Left kidney (tissue), 2 donors: Measurements from ENCODE around the gene TYMP. TPM values are rescaled to one million over a fixed set of nuclear protein-coding genes. Genes with fewer than 3 reads are reported as not detected.
"Not testable (repeated sequence)": the region's sequence is repeated elsewhere in the genome, so short reads cannot be mapped to it uniquely, and the experiment has no call there.

Source experiments
- DNase-seq: peaks from one replicate; pipeline ENCODE4 v3.0.0-alpha.2; 2013
- polyA plus RNA-seq: library from polyadenylated mRNA; unstranded; fragments of 120-200 nt; gene quantifications from one replicate; pipeline ENCODE4 v1.2.1, GENCODE V29; 2013; ENCODE audit not compliant: insufficient read length

The TYMP gene
- polyA plus RNA-seq, 1 donor, result 1.0 TPM

- no peak for DNase-seq
Measured at GRCh38 chr22:50523806-50524675, 5.8 kb downstream of the TYMP start.

DNA sequence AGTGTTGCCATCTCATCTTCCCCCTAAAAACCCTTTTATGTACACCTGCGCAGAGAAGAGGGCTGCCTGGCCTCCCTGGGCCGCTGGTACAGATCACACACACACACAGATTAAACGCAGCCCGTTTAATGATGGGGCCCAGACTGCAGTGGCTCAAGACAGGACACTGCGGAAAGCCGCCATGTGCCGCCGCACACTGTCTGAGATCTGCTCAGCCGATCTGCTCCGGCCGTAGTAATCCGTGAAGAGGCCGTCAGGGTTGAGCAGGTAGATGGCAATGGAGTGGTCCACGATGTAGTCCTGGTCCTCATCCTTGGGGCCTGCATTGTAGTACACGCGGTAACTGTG, 6.4 kb downstream of the TYMP start:
- DNase-seq, result no peak

GRCh38 chr22:50522806-50523438, 6.9 kb downstream of the TYMP start:
- DNase-seq, result no peak

DNA sequence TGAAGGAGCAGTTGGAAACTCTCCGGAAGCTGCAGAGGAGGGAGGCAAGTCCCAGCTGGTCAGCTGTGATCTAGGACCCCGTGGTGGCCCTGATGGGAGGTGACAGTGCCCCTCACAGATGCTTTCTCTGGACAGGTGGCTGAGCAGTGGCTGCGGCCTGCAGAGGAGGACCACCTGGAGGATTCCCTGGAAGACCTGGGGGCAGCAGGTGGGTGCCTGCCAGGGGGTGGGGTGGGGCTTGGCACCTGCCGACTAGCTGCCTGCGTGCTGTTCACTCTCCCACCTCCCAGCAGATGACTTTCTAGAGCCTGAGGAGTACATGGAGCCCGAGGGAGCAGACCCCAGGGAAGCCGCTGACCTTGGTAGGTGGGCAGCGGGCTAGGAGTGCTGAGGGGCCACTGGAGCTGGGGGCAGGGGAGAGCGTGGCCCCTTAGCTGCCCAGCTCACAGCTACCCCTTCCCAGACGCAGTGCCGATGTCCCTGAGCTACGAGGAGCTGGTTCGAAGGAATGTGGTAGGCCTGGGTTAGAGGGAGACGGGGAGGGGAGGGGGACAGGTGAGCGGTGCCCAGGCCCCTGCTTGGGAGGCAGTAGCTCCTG, 7.5 kb downstream of the TYMP start:
- no peak for DNase-seq

GRCh38 chr22:50521710-50522109, 8.1 kb downstream of the TYMP start:
- no peak for DNase-seq

DNA sequence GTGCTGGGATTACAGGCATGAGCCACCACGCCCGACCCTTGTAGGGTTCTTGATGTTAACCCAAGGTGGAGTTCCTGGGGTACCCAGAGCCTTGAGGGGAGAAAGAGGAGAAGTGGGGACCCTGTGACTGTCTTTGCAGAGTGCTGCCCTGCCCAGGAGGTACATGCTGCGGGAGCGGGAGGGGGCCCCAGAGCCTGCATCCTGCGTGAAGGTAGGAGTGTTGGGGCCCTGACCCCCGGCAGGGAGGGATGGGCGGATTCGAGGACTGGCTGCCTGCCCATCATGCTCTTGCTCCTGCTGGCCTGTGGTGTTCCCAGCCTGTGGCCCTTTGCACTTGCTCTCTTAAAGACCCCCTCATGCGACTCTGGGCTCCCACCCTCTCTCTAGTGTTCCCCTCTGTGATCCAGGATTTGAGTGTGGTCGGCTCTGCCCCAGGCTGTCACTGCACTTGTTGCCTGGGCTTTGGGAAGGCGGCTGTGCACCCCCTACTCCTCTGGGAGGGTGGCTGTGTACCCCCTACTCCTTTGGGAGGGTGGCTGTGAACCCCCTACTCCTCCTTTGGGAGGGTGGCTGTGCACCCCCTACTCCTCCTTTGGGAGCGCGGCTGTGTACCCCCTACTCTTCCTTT, 8.9 kb downstream of the TYMP start:
- no peak for DNase-seq

DNA sequence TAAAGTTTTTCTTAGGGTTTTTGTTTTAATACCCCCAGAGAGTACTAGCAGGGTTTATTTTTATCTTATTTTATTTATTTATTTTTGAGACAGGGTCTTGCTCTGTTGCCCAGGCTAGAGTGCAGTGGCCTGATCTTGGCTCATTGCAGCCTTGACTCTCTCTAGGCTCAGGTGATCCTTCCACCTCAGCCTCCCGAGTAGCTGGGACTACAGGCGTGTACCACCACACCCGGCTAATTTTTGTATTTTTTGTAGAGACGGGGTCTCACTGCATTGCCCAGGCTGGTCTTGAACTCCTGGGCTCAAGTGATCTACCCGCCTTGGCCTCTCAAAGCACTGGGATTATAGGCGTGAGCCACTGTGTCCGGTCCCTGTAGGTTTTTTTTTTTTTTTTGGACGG, 9.6 kb downstream of the TYMP start:
- not testable (repeated sequence) for DNase-seq

GRCh38 chr22:50519151-50519550, 10.7 kb downstream of the TYMP start:
- no peak for DNase-seq

GRCh38 chr22:50518606-50519005, 11.2 kb downstream of the TYMP start:
- DNase-seq, result no peak

- no peak for DNase-seq
Measured at GRCh38 chr22:50517495-50518260, 12.1 kb downstream of the TYMP start.

GRCh38 chr22:50516891-50517290, 12.9 kb downstream of the TYMP start:
- DNase-seq, result no peak

GRCh38 chr22:50516068-50516467, 13.7 kb downstream of the TYMP start:
- no peak for DNase-seq

GRCh38 chr22:50513175-50513574, 16.6 kb downstream of the TYMP start:
- DNase-seq, result no peak

- no peak for DNase-seq
Measured at GRCh38 chr22:50508897-50509296, 20.9 kb downstream of the TYMP start.

DNA sequence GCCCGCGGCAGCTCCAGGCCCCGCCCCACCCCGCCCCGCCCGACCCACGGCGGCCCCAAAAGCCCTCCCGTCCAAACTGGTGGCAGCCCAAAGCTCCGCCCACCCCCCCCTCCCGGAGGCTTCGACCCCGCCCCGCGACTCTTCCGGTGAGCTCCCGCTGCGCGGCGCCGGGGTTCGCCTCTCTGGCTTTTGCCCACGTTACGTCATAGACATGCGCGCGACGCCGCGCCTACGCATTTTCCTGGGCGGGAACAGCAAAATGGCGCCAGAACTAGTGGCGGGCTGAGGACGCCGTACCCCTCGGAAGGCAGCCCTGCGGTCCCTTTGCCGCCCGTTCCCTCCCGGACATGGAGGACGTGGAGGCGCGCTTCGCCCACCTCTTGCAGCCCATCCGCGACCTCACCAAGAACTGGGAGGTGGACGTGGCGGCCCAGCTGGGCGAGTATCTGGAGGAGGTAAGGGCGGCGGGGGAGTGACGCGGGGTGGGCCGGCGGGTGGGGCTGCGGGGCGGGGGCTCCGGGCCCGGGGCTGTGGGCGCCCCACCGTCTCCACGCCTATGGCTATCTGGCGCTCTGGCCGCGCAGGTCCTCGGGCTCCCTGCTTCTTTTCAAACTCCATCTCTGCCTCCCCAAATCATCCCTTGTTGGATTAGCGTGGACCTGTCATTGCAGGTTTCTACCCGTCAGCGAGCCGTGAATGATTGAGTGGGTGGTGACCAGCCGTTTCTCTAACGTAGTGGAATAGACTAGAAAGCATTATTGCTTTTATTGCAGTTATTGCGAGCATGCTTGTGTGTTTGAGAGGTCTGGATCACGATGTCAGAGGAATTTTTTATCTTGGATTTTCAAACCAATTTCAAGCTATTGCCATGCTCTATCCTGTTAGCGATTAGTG, 21.6 kb downstream of the TYMP start, which contains the start of gene NCAPH2:
Gene NCAPH2 (plus strand): TSS at position 234 of the 894 bp plus-strand sequence. CDS start 114 bp downstream, at position 348.
- DNase-seq, result peak; percentile 97

DNA sequence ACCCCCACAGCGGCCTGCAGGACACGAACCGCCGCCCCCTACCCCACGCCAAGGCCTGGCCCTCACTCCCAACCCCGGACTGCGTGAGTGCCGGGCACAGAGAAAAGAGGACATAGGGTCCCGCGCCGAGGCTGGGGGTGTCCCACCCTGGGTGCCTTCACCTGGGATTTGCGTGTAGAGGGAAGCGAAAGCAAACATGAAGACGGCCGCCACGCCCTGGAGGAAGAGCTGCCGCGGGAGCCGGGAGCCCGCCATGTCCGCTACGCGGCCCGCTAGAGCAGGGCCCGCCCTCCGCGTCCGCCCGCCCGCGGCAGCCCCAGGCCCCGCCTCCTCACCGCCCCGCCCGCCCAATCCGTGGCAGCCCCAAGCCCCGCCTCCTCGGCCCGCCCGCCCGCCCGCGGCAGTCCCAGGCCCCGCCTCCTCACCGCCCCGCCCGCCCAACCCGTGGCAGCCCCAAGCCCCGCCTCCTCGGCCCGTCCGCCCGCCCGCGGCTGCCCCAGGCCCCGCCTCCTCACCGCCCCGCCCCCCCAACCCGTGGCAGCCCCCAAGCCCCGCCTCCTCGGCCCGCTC, 22.3 kb downstream of the TYMP start, which contains the start of gene LMF2:
Gene LMF2 (minus strand): TSS at position 282 of the 570 bp plus-strand sequence. CDS start 27 bp downstream, at position 255.
- no peak for DNase-seq

DNA sequence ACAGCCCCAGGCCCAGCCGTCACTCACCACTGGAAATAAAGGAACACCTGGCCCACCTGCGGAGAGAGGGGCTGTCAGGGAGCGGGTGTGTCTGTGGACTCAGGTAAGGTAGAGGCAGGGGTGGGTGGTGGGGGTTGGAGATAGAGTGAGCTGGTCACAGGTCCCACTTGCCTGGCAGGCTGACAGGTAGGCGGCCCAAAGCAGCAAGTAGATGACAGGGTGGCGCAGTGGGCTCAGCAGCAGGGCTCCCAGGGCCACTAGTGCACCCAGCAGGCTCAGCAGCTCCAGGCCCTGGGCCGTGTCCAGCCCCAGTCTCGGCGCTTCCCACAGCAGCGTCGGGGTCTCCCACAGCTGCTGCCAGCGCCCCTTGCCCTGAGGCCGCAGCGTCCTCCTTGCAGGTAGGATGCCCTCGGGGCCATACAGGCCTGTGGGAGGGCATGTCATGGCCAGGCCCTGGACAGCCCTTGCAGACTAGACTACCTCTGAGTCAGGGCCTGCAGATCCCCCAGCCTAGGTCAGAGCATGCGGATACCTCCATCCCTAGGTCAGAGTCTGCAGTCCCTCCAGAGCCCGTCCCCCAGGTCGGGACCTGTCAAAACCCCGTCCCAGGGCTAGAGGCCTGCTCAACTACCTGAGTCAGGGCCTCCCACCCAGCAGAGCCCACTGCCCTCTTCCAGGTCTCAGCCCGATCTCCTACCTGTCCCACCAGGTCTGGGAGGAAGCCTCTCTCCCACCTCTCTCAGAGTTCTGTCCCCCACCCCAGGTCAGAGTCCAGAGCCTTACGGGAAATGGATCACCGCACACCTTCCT, 23.0 kb downstream of the TYMP start:
- no peak for DNase-seq

DNA sequence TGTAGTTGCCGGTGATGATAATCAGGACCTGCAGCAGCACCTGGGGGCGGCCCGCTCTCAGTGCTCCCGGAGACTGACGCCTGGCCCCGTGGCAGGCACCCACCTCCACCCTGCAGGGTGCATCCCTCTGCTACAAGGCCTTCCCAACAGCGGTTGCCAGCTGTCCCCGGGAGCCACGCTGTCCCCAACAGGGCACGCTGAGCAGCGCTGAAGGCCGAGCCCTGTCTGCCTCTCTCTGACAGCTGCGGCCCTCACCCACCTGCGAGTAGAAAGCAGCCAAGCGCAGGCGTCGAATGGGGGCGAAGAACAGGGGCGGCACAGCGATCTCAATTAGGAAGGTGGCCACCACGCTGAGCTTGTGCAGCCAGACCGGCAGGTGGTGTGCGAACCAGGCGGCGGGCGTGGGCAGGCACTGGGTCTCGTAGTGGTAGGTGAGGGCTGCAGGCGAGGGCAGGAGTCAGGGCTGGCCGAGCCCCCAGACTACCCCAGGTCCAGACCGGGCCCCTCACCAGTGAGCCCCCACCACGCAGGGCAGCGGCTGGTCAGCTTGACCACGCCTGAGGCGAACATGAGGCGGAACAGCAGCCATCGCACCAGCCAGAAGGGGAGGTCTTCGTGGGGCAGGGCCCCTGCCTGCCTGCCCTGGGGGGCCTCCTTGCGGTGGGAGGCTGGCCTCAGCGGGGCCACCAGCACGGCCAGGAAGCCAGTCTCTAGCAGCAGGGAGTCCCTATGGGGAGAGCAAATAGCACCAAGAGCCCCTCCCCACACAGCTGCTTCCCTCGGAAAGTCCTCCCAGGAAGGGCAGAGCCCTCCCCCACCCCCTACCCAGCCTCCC, 23.8 kb downstream of the TYMP start:
- DNase-seq, result no peak
